Measurements from ENCODE around the gene MTURN.

GRCh38 chr7:30177186-30177585 is 42.4 kb downstream of the MTURN start:
- TF ChIP-seq CTCF (IDR thresholded peaks at IDR 0.05 in 8 of 11, conservative IDR thresholded peaks at IDR 0.05 in 3 of 11) (no peak), POLR2AphosphoS5 (IDR thresholded peaks at IDR 0.05) (no peak)

All from spleen (tissue), 7 donors.